T-cell (primary cell): ENCODE measurements around the gene FGD5. TPM values are rescaled to one million over a fixed set of nuclear protein-coding genes. Genes with fewer than 3 reads are reported as not detected.

Experiments used
- ATAC-seq, 4 experiments: fragments of 200-7000 bp in 3 of 4; fragments of 150-1000 bp in 1 of 4; cut with Tn5 transposase; replicated peaks in 1 of 4; 1 replicate in 3 of 4; 2 replicates in 1 of 4; pipeline ENCODE4 v1.10.0; 2021; ENCODE audit warnings: moderate library complexity in 3 of 4, mild to moderate bottlenecking in 2 of 4, moderate number of reproducible peaks in 1 of 4
- CTCF ChIA-PET, 2 donors: fragments of 300-600 bp; sonication (Branson Sonifier 250); formaldehyde crosslinking; loops; one replicate each; lab custom pipeline; 2022; ENCODE audit warnings: antibody characterized with exemption in 2 of 2; lab: Charles Lee
- POLR2A ChIA-PET, 2 donors: fragments of 300-600 bp; sonication (Branson Sonifier 250); formaldehyde crosslinking; loops; one replicate each; lab custom pipeline; 2022; ENCODE audit warnings: antibody characterized with exemption in 2 of 2; lab: Charles Lee
- DNase-seq, 35 experiments: peaks; one replicate each; pipeline versions ENCODE4 v3.0.0 to v3.0.0-alpha.2; 2013 to 2023
- H3K27ac ChIP-seq: one replicate; pipeline ENCODE4 v1.5.1; 2013; ENCODE audit warnings: low read length
- H3K27me3 ChIP-seq, 2 experiments: replicated peaks in 1 of 2; 1 replicate in 1 of 2; 2 replicates in 1 of 2; pipeline versions ENCODE4 v1.6.1 to v1.7.0; 2013; ENCODE audit warnings: low read length in 1 of 2, mixed read lengths in 1 of 2; ENCODE audit not compliant: control insufficient read depth in 2 of 2, insufficient read depth in 2 of 2; ENCODE audit errors: extremely low read depth in 1 of 2
- H3K36me3 ChIP-seq, 2 donors: 1 replicate in 1 of 2; 2 replicates in 1 of 2; pipeline versions ENCODE4 v1.6.1 to v1.7.0; 2013; ENCODE audit warnings: low read length in 1 of 2; ENCODE audit not compliant: control insufficient read depth in 2 of 2, insufficient read depth in 1 of 2; ENCODE audit errors: extremely low read depth in 1 of 2
- H3K4me1 ChIP-seq, 2 experiments: 1 replicate in 1 of 2; 2 replicates in 1 of 2; pipeline versions ENCODE4 v1.6.1 to v1.7.0; 2013; ENCODE audit warnings: low read length in 2 of 2, mixed read lengths in 1 of 2; ENCODE audit not compliant: insufficient read depth in 2 of 2, control insufficient read depth in 1 of 2; ENCODE audit errors: extremely low read depth in 1 of 2
- H3K4me3 ChIP-seq, 2 donors: 1 replicate in 1 of 2; 2 replicates in 1 of 2; pipeline versions ENCODE4 v1.5.1 to v1.7.0; 2013; ENCODE audit warnings: mild to moderate bottlenecking in 2 of 2, low read length in 1 of 2, moderate library complexity in 1 of 2; ENCODE audit not compliant: control insufficient read depth in 1 of 2; ENCODE audit errors: extremely low read depth in 1 of 2
- H3K9me3 ChIP-seq: 2 replicates; pipeline ENCODE4 v1.7.0; 2013
- H3K27ac Mint-ChIP-seq, 2 donors: one replicate each; pipeline ENCODE4 v1.8.0; 2020 to 2021; ENCODE audit warnings: mild to moderate bottlenecking in 2 of 2, mixed read lengths in 2 of 2
- H3K27me3 Mint-ChIP-seq, 2 donors: one replicate each; pipeline ENCODE4 v1.8.0; 2021 to 2022; ENCODE audit warnings: mixed read lengths in 2 of 2
- H3K36me3 Mint-ChIP-seq: one replicate; pipeline ENCODE4 v1.8.0; 2021; ENCODE audit warnings: mixed read lengths
- H3K4me1 Mint-ChIP-seq, 3 donors: one replicate each; pipeline ENCODE4 v1.8.0; 2020 to 2022; ENCODE audit warnings: mixed read lengths in 3 of 3, mild to moderate bottlenecking in 1 of 3
- H3K4me3 Mint-ChIP-seq, 3 donors: one replicate each; pipeline ENCODE4 v1.8.0; 2020 to 2022; ENCODE audit warnings: mild to moderate bottlenecking in 3 of 3, mixed read lengths in 3 of 3, moderate library complexity in 3 of 3
- H3K9me3 Mint-ChIP-seq, 3 donors: one replicate each; pipeline ENCODE4 v1.8.0; 2020 to 2022; ENCODE audit warnings: mixed read lengths in 3 of 3
- WGBS: methylation state at CpG from one replicate; pipeline ENCODE4 v1.1.5; 2013; ENCODE audit warnings: missing lambda C conversion rate; ENCODE audit not compliant: insufficient coverage; 5-methylcytosine and 5-hydroxymethylcytosine counted together
- total RNA-seq, 35 experiments: library from RNA in 6 of 35; stranded (reverse) in 6 of 35; fragments of 120-200 nt in 1 of 35; gene quantifications; one replicate each; pipeline versions ENCODE4 v1.2.1 to v1.2.4 and lab custom pipeline; 2013 to 2026

The FGD5 gene
- total RNA-seq, 5 donors from 2014 or later (not counting 1 experiment from before 2014, with no cell fraction given) = 0.13 to 0.53 (median 0.32) TPM; not detected in 2

GRCh38 chr3:14836049-14836468 is 17.3 kb downstream of the FGD5 start:
- Histone ChIP-seq H3K27me3 (peaks cover 0 to 26% of the 10 kb centered on the region in 2 experiments), H3K36me3 (no peaks in the 10 kb centered on the region), H3K4me1 (no peaks in the 10 kb centered on the region), H3K4me3 (no peak overlapping the region), H3K27ac (no peak overlapping the region), H3K9me3 (no peaks in the 10 kb centered on the region)
- no peaks in the 10 kb centered on the region for H3K9me3 Mint-ChIP-seq
- CTCF ChIA-PET = no interaction called here
- no peak overlapping the region for H3K27ac Mint-ChIP-seq
- H3K4me3 Mint-ChIP-seq = no peak overlapping the region
- peaks cover 0 to 11% (median 0%) of the 10 kb centered on the region in 3 donors for H3K4me1 Mint-ChIP-seq
- POLR2A ChIA-PET = no interaction called here
- H3K27me3 Mint-ChIP-seq = peaks cover 0 to 6% of the 10 kb centered on the region in 2 donors
- no peak for ATAC-seq
- H3K36me3 Mint-ChIP-seq = no peaks in the 10 kb centered on the region
- DNase-seq = no peak
- 82% methylated on average over 9 of the region's 9 CpGs for WGBS

- ChIA-PET POLR2A (no interaction called here), CTCF (no interaction called here)
- 91% methylated on average over 8 of the region's 15 CpGs for WGBS
- no peak overlapping the region for H3K4me3 ChIP-seq
- Mint-ChIP-seq H3K4me3 (no peak overlapping the region), H3K27me3 (peaks cover 0 to 2% of the 10 kb centered on the region in 2 donors), H3K9me3 (no peaks in the 10 kb centered on the region), H3K4me1 (peaks cover 0 to 9% (median 0%) of the 10 kb centered on the region in 3 donors), H3K36me3 (no peaks in the 10 kb centered on the region), H3K27ac (no peak overlapping the region)
- no peaks in the 10 kb centered on the region for H3K9me3 ChIP-seq
- no peaks in the 10 kb centered on the region for H3K36me3 ChIP-seq
- no peaks in the 10 kb centered on the region for H3K4me1 ChIP-seq
- no peak for DNase-seq
- peaks cover 0 to 24% of the 10 kb centered on the region in 2 experiments for H3K27me3 ChIP-seq
- ATAC-seq = no peak
- H3K27ac ChIP-seq = no peak overlapping the region
Observed at GRCh38 chr3:14837186-14837877, 18.6 kb downstream of the FGD5 start.

GRCh38 chr3:14837878-14838258 is 19.1 kb downstream of the FGD5 start:
- POLR2A ChIA-PET = no interaction called here
- 74% methylated on average over 5 of the region's 5 CpGs for WGBS
- H3K27ac ChIP-seq = no peak overlapping the region
- Mint-ChIP-seq H3K4me1 (peaks cover 0 to 9% (median 0%) of the 10 kb centered on the region in 3 donors), H3K4me3 (no peak overlapping the region), H3K36me3 (no peaks in the 10 kb centered on the region), H3K27me3 (peaks cover 0 to 2% of the 10 kb centered on the region in 2 donors), H3K9me3 (no peaks in the 10 kb centered on the region), H3K27ac (no peak overlapping the region)
- H3K4me3 ChIP-seq = no peak overlapping the region
- H3K27me3 ChIP-seq = peaks cover 0 to 24% of the 10 kb centered on the region in 2 experiments
- no peaks in the 10 kb centered on the region for H3K9me3 ChIP-seq
- ATAC-seq (no peak), DNase-seq (no peak)
- no peaks in the 10 kb centered on the region for H3K4me1 ChIP-seq
- CTCF ChIA-PET = no interaction called here
- no peaks in the 10 kb centered on the region for H3K36me3 ChIP-seq

GRCh38 chr3:14839236-14839635 is 20.5 kb downstream of the FGD5 start:
- H3K9me3 ChIP-seq = no peaks in the 10 kb centered on the region
- no peaks in the 10 kb centered on the region for H3K4me1 ChIP-seq
- no peak overlapping the region for H3K27ac ChIP-seq
- peaks cover 0 to 16% of the 10 kb centered on the region in 2 experiments for H3K27me3 ChIP-seq
- CTCF ChIA-PET = no interaction called here
- ATAC-seq (no peak), DNase-seq (no peak)
- H3K27ac Mint-ChIP-seq = no peak overlapping the region
- H3K36me3 ChIP-seq = no peaks in the 10 kb centered on the region
- no peak overlapping the region for H3K4me3 ChIP-seq
- POLR2A ChIA-PET = no interaction called here
- H3K27me3 Mint-ChIP-seq = peaks cover 0 to 2% of the 10 kb centered on the region in 2 donors
- no peaks in the 10 kb centered on the region for H3K36me3 Mint-ChIP-seq
- 100% methylated on average over 1 of the region's 7 CpGs for WGBS
- no peaks in the 10 kb centered on the region for H3K9me3 Mint-ChIP-seq
- H3K4me3 Mint-ChIP-seq = no peak overlapping the region
- H3K4me1 Mint-ChIP-seq = peaks cover 0 to 9% (median 0%) of the 10 kb centered on the region in 3 donors

GRCh38 chr3:14841836-14842235 is 23.1 kb downstream of the FGD5 start:
- POLR2A ChIA-PET = no interaction called here
- H3K27me3 Mint-ChIP-seq = peaks cover 0 to 3% of the 10 kb centered on the region in 2 donors
- no peak overlapping the region for H3K27ac ChIP-seq
- H3K4me1 Mint-ChIP-seq = peaks cover 0 to 12% (median under 1%) of the 10 kb centered on the region in 3 donors
- no peaks in the 10 kb centered on the region for H3K4me1 ChIP-seq
- H3K9me3 Mint-ChIP-seq = no peaks in the 10 kb centered on the region
- peaks cover 0 to 17% of the 10 kb centered on the region in 2 experiments for H3K27me3 ChIP-seq
- CTCF ChIA-PET = no interaction called here
- no peaks in the 10 kb centered on the region for H3K36me3 ChIP-seq
- ATAC-seq = no peak
- no peaks in the 10 kb centered on the region for H3K9me3 ChIP-seq
- H3K36me3 Mint-ChIP-seq = no peaks in the 10 kb centered on the region
- no peak for DNase-seq
- WGBS = 88% methylated on average over 5 of the region's 9 CpGs
- no peak overlapping the region for H3K4me3 Mint-ChIP-seq
- H3K4me3 ChIP-seq = no peak overlapping the region
- no peak overlapping the region for H3K27ac Mint-ChIP-seq

- ATAC-seq (no peak), DNase-seq (no peak)
- Mint-ChIP-seq H3K9me3 (no peaks in the 10 kb centered on the region), H3K4me1 (peaks cover 0 to 16% (median 3%) of the 10 kb centered on the region in 3 donors), H3K36me3 (no peaks in the 10 kb centered on the region), H3K4me3 (no peak overlapping the region), H3K27ac (no peak overlapping the region), H3K27me3 (peaks cover 0 to 3% of the 10 kb centered on the region in 2 donors)
- Histone ChIP-seq H3K4me1 (no peaks in the 10 kb centered on the region), H3K9me3 (no peaks in the 10 kb centered on the region), H3K27ac (no peak overlapping the region), H3K4me3 (no peak overlapping the region), H3K27me3 (peaks cover 0 to 16% of the 10 kb centered on the region in 2 experiments), H3K36me3 (no peaks in the 10 kb centered on the region)
- 100% methylated on average over 1 of the region's 3 CpGs for WGBS
- ChIA-PET CTCF (interaction anchor here in 1 of 2 donors (0.5 kb wide), 1 partner anchor 1196 kb away, joined by 3 read pairs; no protein-coding TSS in a partner anchor), POLR2A (no interaction called here)
Observed at GRCh38 chr3:14842277-14842676, 23.5 kb downstream of the FGD5 start.
